ENCODE data around the gene FANCG.
A peak's percentile ranks its signal among the peaks of the same experiment; 100 is the strongest.

Gene FANCG

GRCh38 chr9:35112257-35113020 is 32.7 kb upstream of the FANCG start:
- TF ChIP-seq Cebpa-rat (IDR thresholded peaks at IDR 0.05) = no peak
- H3K9me3 ChIP-seq (replicated peaks in 1 of 11) = no peaks in the 10 kb centered on the region
- H4K20me1 ChIP-seq = peaks cover 0 to 47% (median 25%) of the 10 kb centered on the region in 11 experiments; a peak in 15 of 22 replicates
- peak overlapping the region; percentile 65 to 100 (median 99) for H3K27ac ChIP-seq
- H3K27me3 ChIP-seq = no peaks in the 10 kb centered on the region
- peak overlapping the region; percentile 42 to 91 (median 56); a peak in 17 of 20 replicates for H3K4me3 ChIP-seq
- H3K4me1 ChIP-seq = peaks cover 51 to 71% (median 59%) of the 10 kb centered on the region in 10 experiments
- H3K9ac ChIP-seq = peak overlapping the region; percentile 65 to 100 (median 77)
- H3K4me2 ChIP-seq = peak overlapping the region; percentile 86 to 99 (median 97)
- H3K36me3 ChIP-seq = peaks cover 11 to 25% (median 17%) of the 10 kb centered on the region in 11 experiments

GRCh38 chr9:35111001-35111933 is 31.5 kb upstream of the FANCG start:
- Histone ChIP-seq H3K9ac (peak overlapping the region; percentile 82 to 100 (median 87)), H3K27me3 (no peaks in the 10 kb centered on the region), H3K36me3 (peaks cover 23 to 37% (median 29%) of the 10 kb centered on the region in 11 experiments), H3K27ac (peak overlapping the region; percentile 70 to 100 (median 99)), H3K9me3 (replicated peaks in 1 of 11) (no peaks in the 10 kb centered on the region), H4K20me1 (peaks cover 0 to 59% (median 25%) of the 10 kb centered on the region in 11 experiments; a peak in 14 of 22 replicates), H3K4me2 (peak overlapping the region; percentile 89 to 99 (median 98)), H3K4me1 (peaks cover 47 to 61% (median 51%) of the 10 kb centered on the region in 10 experiments), H3K4me3 (peak overlapping the region; percentile 59 to 91 (median 72))
- no peak for TF ChIP-seq Cebpa-rat (IDR thresholded peaks at IDR 0.05)

GRCh38 chr9:35110327-35110761 is 30.6 kb upstream of the FANCG start:
- Histone ChIP-seq H4K20me1 (peaks cover 0 to 68% (median 25%) of the 10 kb centered on the region in 11 experiments; a peak in 14 of 22 replicates), H3K27me3 (no peaks in the 10 kb centered on the region), H3K4me1 (peaks cover 49 to 58% (median 53%) of the 10 kb centered on the region in 10 experiments), H3K27ac (peak overlapping the region in 10 of 11 experiments; percentile 70 to 100 (median 88); a peak in 19 of 22 replicates), H3K9ac (peak overlapping the region; percentile 82 to 95 (median 87)), H3K4me2 (peak overlapping the region; percentile 89 to 99 (median 95)), H3K9me3 (replicated peaks in 1 of 11) (no peaks in the 10 kb centered on the region), H3K4me3 (peak overlapping the region in 9 of 10 experiments; percentile 68 to 91 (median 73); a peak in 17 of 20 replicates), H3K36me3 (peaks cover 32 to 46% (median 38%) of the 10 kb centered on the region in 11 experiments)
- no peak for TF ChIP-seq Cebpa-rat (IDR thresholded peaks at IDR 0.05)

DNA sequence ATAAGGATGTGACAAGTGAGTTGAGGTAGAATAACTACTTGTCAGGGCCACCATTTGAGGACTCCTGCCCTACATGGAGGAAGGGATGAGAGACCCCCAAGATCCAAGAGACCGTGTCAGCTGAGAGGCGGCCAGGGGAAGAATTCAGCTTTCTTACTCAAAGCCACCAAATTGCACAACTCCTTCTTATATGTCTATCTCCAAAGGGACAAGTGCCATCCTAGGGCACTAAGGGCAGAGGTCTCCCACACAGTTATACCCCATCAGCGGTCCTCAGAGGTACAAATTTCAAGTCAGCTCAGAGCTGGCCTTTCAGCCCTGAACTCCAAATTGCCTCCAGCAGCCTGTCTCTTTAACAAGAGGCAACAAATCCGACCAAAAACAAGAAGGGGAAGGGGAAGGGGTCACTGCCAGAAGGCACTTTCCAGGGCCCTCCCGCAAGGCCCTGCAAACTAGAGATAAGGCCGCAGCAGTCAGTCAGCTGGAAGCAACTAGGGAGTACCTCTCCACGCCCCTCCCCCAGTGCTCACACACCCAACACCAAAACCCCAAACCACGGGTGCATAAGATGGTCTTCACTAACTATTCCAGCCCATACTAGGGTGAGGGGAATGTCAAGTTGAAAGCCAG is 29.3 kb upstream of the FANCG start:
- peaks cover 48 to 71% (median 53%) of the 10 kb centered on the region in 10 experiments for H3K4me1 ChIP-seq
- no peak for TF ChIP-seq Cebpa-rat (IDR thresholded peaks at IDR 0.05)
- H4K20me1 ChIP-seq = peaks cover 0 to 81% (median 25%) of the 10 kb centered on the region in 11 experiments; a peak in 14 of 22 replicates
- peak overlapping the region in 4 of 11 experiments; percentile 28 to 100 (median 88); a peak in 4 of 22 replicates for H3K27ac ChIP-seq
- peaks cover 45 to 59% (median 50%) of the 10 kb centered on the region in 11 experiments for H3K36me3 ChIP-seq
- H3K27me3 ChIP-seq = no peaks in the 10 kb centered on the region
- no peak overlapping the region for H3K4me3 ChIP-seq
- H3K9ac ChIP-seq = peak overlapping the region in 7 of 11 experiments; percentile 5 to 93 (median 41); a peak in 7 of 22 replicates
- H3K9me3 ChIP-seq (replicated peaks in 1 of 11) = no peaks in the 10 kb centered on the region
- H3K4me2 ChIP-seq = peak overlapping the region in 10 of 11 experiments; percentile 91 to 99 (median 96); a peak in 20 of 22 replicates

DNA sequence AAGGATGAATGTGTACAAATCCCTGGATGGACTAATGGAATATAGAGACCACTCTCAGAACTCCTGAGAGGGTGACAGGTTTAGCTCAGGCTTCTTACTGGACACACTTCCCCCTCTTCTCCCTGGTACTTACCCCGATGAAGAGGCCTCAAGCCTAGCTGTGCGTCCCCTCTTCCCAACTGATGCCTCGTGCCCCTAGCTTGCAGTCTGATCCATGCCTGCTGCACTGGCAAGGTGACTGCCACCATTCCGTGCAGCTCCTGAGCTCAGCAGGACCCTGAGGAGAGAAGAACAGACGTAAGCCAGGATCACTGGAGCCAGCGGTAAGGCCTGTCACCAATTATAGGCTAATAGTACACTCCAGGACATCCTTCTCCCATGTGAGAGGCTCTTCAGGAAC is 28.7 kb upstream of the FANCG start:
- TF ChIP-seq Cebpa-rat (IDR thresholded peaks at IDR 0.05) = no peak
- no peaks in the 10 kb centered on the region for H3K27me3 ChIP-seq
- H3K9ac ChIP-seq = peak overlapping the region in 6 of 11 experiments; percentile 5 to 89 (median 20); a peak in 5 of 22 replicates
- peak overlapping the region in 1 of 11 experiments; percentile 90; a peak in 1 of 22 replicates for H3K27ac ChIP-seq
- peaks cover 0 to 83% (median 25%) of the 10 kb centered on the region in 11 experiments; a peak in 14 of 22 replicates for H4K20me1 ChIP-seq
- no peak overlapping the region for H3K4me3 ChIP-seq
- H3K9me3 ChIP-seq (replicated peaks in 1 of 11) = no peaks in the 10 kb centered on the region
- H3K4me1 ChIP-seq = peaks cover 48 to 72% (median 53%) of the 10 kb centered on the region in 10 experiments
- peak overlapping the region in 3 of 11 experiments; percentile 95 to 96 (median 95); a peak in 3 of 22 replicates for H3K4me2 ChIP-seq
- peaks cover 46 to 62% (median 50%) of the 10 kb centered on the region in 11 experiments for H3K36me3 ChIP-seq

DNA sequence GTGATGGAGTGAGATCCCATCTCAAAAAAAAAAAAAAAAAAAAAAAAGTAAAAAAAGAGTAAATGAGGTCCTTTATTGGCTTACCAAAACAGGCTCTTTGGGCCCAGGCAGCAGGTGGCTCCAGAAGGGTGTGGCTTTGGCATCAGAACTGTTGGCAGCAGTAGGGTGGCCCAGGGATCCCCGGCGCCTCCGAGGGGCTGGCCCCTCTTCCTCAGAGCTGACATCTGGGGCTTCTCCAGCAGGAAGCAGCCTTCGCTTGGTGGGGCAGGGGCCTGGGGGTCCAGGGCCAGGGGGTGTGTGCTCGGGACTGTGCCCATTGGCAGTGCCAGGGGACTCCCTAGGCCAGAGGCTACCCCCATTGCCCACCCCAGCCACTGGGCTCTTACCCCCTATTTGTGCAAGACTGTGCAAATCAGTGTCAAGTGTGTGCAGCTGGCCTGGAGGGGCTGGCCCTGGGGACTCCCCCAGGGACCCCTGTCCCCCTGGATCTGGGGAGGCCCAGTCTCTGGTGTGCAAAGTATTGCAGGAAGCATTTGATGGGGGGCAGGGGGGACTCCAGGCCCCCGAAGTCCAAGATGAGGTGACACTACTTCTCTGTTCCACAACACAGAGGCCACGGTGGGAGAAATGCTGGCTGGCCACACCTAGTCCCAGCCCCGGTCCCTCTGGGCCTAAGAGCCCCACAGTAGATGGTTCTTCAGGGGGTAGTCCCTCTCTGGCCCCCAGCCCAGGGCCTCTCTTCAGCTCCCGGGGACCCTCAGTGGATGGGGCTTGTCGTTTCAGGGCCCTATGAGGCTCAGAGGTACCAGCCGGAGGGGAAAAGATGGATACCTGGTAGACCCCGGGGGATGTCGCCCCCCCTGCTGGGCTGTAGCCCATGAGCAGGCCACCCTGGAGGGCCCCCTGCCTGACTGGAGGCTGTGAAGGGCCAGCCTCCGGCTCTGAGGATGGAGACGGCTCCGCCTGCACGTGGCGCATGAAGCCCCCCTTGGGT is 27.9 kb upstream of the FANCG start:
- H3K4me1 ChIP-seq = peaks cover 42 to 66% (median 48%) of the 10 kb centered on the region in 10 experiments
- no peaks in the 10 kb centered on the region for H3K27me3 ChIP-seq
- no peak overlapping the region; a peak in 2 of 22 replicates for H3K27ac ChIP-seq
- peaks cover 0 to 80% (median 25%) of the 10 kb centered on the region in 11 experiments; a peak in 14 of 22 replicates for H4K20me1 ChIP-seq
- peaks cover 46 to 62% (median 50%) of the 10 kb centered on the region in 11 experiments for H3K36me3 ChIP-seq
- no peaks in the 10 kb centered on the region for H3K9me3 ChIP-seq (replicated peaks in 1 of 11)
- no peak overlapping the region for H3K4me3 ChIP-seq
- peak overlapping the region in 6 of 11 experiments; percentile 9 to 41 (median 10); a peak in 3 of 22 replicates for H3K9ac ChIP-seq
- TF ChIP-seq Cebpa-rat (IDR thresholded peaks at IDR 0.05) = no peak
- no peak overlapping the region for H3K4me2 ChIP-seq

DNA sequence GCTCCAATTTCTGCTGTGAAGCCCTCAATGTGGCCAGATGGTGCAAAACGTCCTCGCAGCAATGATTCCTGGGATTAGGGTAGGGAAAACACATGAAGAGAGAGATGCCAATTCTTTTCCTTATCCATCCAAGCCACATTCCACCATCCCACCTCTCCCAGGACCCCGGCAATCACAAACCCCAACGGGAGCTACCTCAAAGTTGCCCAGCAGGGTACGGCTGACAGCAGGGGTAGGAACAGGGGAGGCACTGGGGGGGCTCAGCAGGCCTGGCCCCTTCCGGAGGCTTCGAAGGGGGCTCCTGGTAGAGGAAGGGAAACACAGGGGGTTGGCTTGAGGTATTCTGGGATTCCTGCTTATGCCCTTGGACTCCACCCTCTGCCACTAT is 26.6 kb upstream of the FANCG start:
- no peaks in the 10 kb centered on the region for H3K9me3 ChIP-seq (replicated peaks in 1 of 11)

More for the DNA sequence above, 26.6 kb upstream of the FANCG start:
- Histone ChIP-seq H3K4me1 (peaks cover 45 to 69% (median 52%) of the 10 kb centered on the region in 10 experiments), H3K9ac (peak overlapping the region in 2 of 11 experiments; percentile 16 to 20; a peak in 4 of 22 replicates), H4K20me1 (peaks cover 0 to 80% (median 25%) of the 10 kb centered on the region in 11 experiments; a peak in 14 of 22 replicates), H3K27me3 (no peaks in the 10 kb centered on the region), H3K4me2 (no peak overlapping the region), H3K36me3 (peaks cover 51 to 65% (median 54%) of the 10 kb centered on the region in 11 experiments), H3K27ac (no peak overlapping the region), H3K4me3 (no peak overlapping the region)
- no peak for TF ChIP-seq Cebpa-rat (IDR thresholded peaks at IDR 0.05)

Data from BLaER1 treated with 17β-estradiol and CSF1 and Interleukin-3, amounts not matched to agents 10 nM and 100 nM (cell line).